ENCODE data around the gene KRTAP5-2.

KRTAP5-2 gene

GRCh38 chr11:1565904-1566247 lies 32.2 kb downstream of the KRTAP5-2 start:
- DNase-seq, result no peak

- no peak for DNase-seq
Measured at GRCh38 chr11:1565173-1565903, 32.8 kb downstream of the KRTAP5-2 start.

- DNase-seq, result no peak
Measured at GRCh38 chr11:1564535-1565172, 33.4 kb downstream of the KRTAP5-2 start.

GRCh38 chr11:1563697-1564534 lies 34.2 kb downstream of the KRTAP5-2 start:
- DNase-seq, result no peak

GRCh38 chr11:1563149-1563638 lies 34.9 kb downstream of the KRTAP5-2 start:
- DNase-seq, result no peak

- no peak for DNase-seq
Measured at GRCh38 chr11:1562469-1563148, 35.5 kb downstream of the KRTAP5-2 start.

GRCh38 chr11:1561955-1562354 lies 36.1 kb downstream of the KRTAP5-2 start:
- no peak for DNase-seq

- no peak for DNase-seq
Measured at GRCh38 chr11:1561266-1561665, 36.8 kb downstream of the KRTAP5-2 start.

- DNase-seq, result no peak
Measured at GRCh38 chr11:1560649-1561251, 37.3 kb downstream of the KRTAP5-2 start.

- no peak for DNase-seq
Measured at GRCh38 chr11:1560002-1560648, 38.0 kb downstream of the KRTAP5-2 start.

- no peak for DNase-seq
Measured at GRCh38 chr11:1559111-1559951, 38.8 kb downstream of the KRTAP5-2 start.

- DNase-seq, result no peak
Measured at GRCh38 chr11:1558775-1559110, 39.4 kb downstream of the KRTAP5-2 start.

GRCh38 chr11:1557904-1558774 lies 40.0 kb downstream of the KRTAP5-2 start:
- DNase-seq, result no peak

GRCh38 chr11:1557051-1557884 lies 40.8 kb downstream of the KRTAP5-2 start:
- DNase-seq, result no peak

GRCh38 chr11:1556278-1556902 lies 41.7 kb downstream of the KRTAP5-2 start:
- no peak for DNase-seq

- no peak for DNase-seq
Measured at GRCh38 chr11:1555713-1556153, 42.4 kb downstream of the KRTAP5-2 start.

- DNase-seq, result no peak
Measured at GRCh38 chr11:1554981-1555712, 42.9 kb downstream of the KRTAP5-2 start.

All from activated effector memory CD4-positive, alpha-beta T cell treated with Interleukin-2 at 50 U/mL for 16 hours (primary cell).